Vagina (tissue), 2 donors: Measurements from ENCODE around the gene BRINP1.

Experiments
- POLR2A ChIP-seq, 2 donors: fragments of 450-650 bp; IDR thresholded peaks; one replicate each; pipeline ENCODE4 v1.6.1; 2017; ENCODE audit warnings: antibody characterized with exemption in 2 of 2, mild to moderate bottlenecking in 2 of 2, moderate library complexity in 2 of 2
- POLR2AphosphoS5 ChIP-seq, 2 donors: sonication (generic); formaldehyde crosslinking; IDR thresholded peaks; one replicate each; pipeline ENCODE4 v1.9.0; 2017; ENCODE audit warnings: antibody characterized with exemption in 2 of 2, mild to moderate bottlenecking in 2 of 2, low read depth in 1 of 2; ENCODE audit not compliant: insufficient read depth in 1 of 2
- TF ChIP-seq, protein P1 (sequence below), 3 experiments: fragments of 450-650 bp in 2 of 3; fragments of 200-600 bp in 1 of 3; sonication (generic) in 1 of 3; IDR thresholded peaks; one replicate each; pipeline ENCODE4 v1.5.1; 2017 to 2019; ENCODE audit warnings: antibody characterized with exemption in 3 of 3, mild to moderate bottlenecking in 2 of 3, moderate library complexity in 2 of 3

DNA sequence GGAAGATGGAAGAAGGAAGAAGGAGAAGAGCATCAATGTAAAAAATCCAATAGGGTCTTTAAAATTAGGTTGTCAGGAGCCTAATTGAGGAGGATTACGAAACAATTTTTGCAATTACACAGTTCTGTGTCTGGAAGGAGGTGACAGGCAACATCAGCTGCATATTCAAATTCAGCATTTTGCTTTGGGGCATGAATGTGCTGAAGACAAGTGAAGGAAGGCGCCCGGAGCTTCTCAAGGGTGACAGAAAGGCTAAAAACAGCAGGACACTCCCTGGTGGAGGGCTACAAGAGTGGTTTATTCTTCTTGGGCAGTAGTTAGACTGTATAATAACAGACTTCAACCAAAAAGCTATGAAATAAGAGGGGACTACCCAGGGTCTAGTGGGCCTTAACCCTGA, 188.3 kb downstream of the BRINP1 start:
- TF ChIP-seq, protein P1, sequence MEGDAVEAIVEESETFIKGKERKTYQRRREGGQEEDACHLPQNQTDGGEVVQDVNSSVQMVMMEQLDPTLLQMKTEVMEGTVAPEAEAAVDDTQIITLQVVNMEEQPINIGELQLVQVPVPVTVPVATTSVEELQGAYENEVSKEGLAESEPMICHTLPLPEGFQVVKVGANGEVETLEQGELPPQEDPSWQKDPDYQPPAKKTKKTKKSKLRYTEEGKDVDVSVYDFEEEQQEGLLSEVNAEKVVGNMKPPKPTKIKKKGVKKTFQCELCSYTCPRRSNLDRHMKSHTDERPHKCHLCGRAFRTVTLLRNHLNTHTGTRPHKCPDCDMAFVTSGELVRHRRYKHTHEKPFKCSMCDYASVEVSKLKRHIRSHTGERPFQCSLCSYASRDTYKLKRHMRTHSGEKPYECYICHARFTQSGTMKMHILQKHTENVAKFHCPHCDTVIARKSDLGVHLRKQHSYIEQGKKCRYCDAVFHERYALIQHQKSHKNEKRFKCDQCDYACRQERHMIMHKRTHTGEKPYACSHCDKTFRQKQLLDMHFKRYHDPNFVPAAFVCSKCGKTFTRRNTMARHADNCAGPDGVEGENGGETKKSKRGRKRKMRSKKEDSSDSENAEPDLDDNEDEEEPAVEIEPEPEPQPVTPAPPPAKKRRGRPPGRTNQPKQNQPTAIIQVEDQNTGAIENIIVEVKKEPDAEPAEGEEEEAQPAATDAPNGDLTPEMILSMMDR (IDR thresholded peaks at IDR 0.05) = no peak
- TF ChIP-seq POLR2AphosphoS5 (IDR thresholded peaks at IDR 0.05; ENCODE audit: insufficient read depth in 1 of 2, low read depth in 1 of 2) (no peak), POLR2A (IDR thresholded peaks at IDR 0.05) (no peak)
